GM21529 (cell line): ENCODE data around the gene ZNF429.
"Not testable (repeated sequence)": the region's sequence is repeated elsewhere in the genome, so short reads cannot be mapped to it uniquely, and the experiment has no call there.

Experiments used
- ATAC-seq: cut with Tn5 transposase; IDR thresholded peaks from one replicate; pipeline ENCODE4 v1.9.1; 2021; ENCODE audit not compliant: unreplicated experiment

Gene ZNF429

GRCh38 chr19:21513651-21514050 is 8.2 kb downstream of the ZNF429 start:
- ATAC-seq: no peak

- no peak for ATAC-seq
Observed at GRCh38 chr19:21519488-21519887, 14.1 kb downstream of the ZNF429 start.

- no peak for ATAC-seq
Observed at GRCh38 chr19:21532904-21533303, 27.5 kb downstream of the ZNF429 start.

GRCh38 chr19:21536741-21537290 is 31.4 kb downstream of the ZNF429 start:
- not testable (repeated sequence) for ATAC-seq

- ATAC-seq: no peak
Observed at GRCh38 chr19:21559444-21559843, 54.0 kb downstream of the ZNF429 start.

- no peak for ATAC-seq
Observed at GRCh38 chr19:21564406-21564805, 59.0 kb downstream of the ZNF429 start.

- no peak for ATAC-seq
Observed at GRCh38 chr19:21566073-21566472, 60.7 kb downstream of the ZNF429 start.

GRCh38 chr19:21567806-21568205 is 62.4 kb downstream of the ZNF429 start:
- ATAC-seq: not testable (repeated sequence)

- no peak for ATAC-seq
Observed at GRCh38 chr19:21568816-21569493, 63.6 kb downstream of the ZNF429 start.

- ATAC-seq: no peak
Observed at GRCh38 chr19:21569494-21569865, 64.1 kb downstream of the ZNF429 start.

- no peak for ATAC-seq
Observed at GRCh38 chr19:21571316-21571715, 65.9 kb downstream of the ZNF429 start.

GRCh38 chr19:21574607-21575006 is 69.2 kb downstream of the ZNF429 start:
- ATAC-seq: no peak

- ATAC-seq: no peak
Observed at GRCh38 chr19:21576481-21576880, 71.1 kb downstream of the ZNF429 start.

GRCh38 chr19:21580101-21580500 is 74.7 kb downstream of the ZNF429 start:
- no peak for ATAC-seq

- ATAC-seq: no peak
Observed at GRCh38 chr19:21580818-21581217, 75.4 kb downstream of the ZNF429 start.

- no peak for ATAC-seq
Observed at GRCh38 chr19:21581646-21582240, 76.3 kb downstream of the ZNF429 start.

GRCh38 chr19:21584537-21584936 is 79.1 kb downstream of the ZNF429 start:
- no peak for ATAC-seq

GRCh38 chr19:21585281-21585890 is 80.0 kb downstream of the ZNF429 start:
- no peak for ATAC-seq

GRCh38 chr19:21586311-21587116 is 81.1 kb downstream of the ZNF429 start:
- ATAC-seq: no peak

- no peak for ATAC-seq
Observed at GRCh38 chr19:21587117-21587461, 81.7 kb downstream of the ZNF429 start.

GRCh38 chr19:21587549-21587948 is 82.1 kb downstream of the ZNF429 start:
- no peak for ATAC-seq
